K562 (cell line): ENCODE measurements around the gene ST6GAL1.

Source experiments
- EP300 ChIP-seq: IDR thresholded peaks from 2 replicates; pipeline ENCODE4 v1.6.1; 2012; ENCODE audit warnings: low read length, improper control_type of control experiment
- POLR2AphosphoS5 ChIP-seq: IDR thresholded peaks from 2 replicates; pipeline ENCODE4 v1.6.1; 2011; ENCODE audit warnings: mild to moderate bottlenecking, low read depth, low read length, moderate library complexity; ENCODE audit not compliant: control insufficient read depth, insufficient read depth
- ZNF124 ChIP-seq: sonication (generic); formaldehyde crosslinking; IDR thresholded peaks from 2 replicates; pipeline ENCODE4 v1.8.1; 2022; ENCODE audit warnings: missing genetic modification reagents
- ZNF274 ChIP-seq: IDR thresholded peaks from 2 replicates; pipeline ENCODE4 v1.6.1; 2011; ENCODE audit warnings: low read depth, mild to moderate bottlenecking, low read length, moderate library complexity, borderline replicate concordance
- TF ChIP-seq, protein P1 (sequence below): fragments of 450-650 bp; formaldehyde crosslinking; IDR thresholded peaks from 2 replicates; pipeline ENCODE4 v1.4.0; 2020; ENCODE audit warnings: mild to moderate bottlenecking, moderate library complexity

DNA sequence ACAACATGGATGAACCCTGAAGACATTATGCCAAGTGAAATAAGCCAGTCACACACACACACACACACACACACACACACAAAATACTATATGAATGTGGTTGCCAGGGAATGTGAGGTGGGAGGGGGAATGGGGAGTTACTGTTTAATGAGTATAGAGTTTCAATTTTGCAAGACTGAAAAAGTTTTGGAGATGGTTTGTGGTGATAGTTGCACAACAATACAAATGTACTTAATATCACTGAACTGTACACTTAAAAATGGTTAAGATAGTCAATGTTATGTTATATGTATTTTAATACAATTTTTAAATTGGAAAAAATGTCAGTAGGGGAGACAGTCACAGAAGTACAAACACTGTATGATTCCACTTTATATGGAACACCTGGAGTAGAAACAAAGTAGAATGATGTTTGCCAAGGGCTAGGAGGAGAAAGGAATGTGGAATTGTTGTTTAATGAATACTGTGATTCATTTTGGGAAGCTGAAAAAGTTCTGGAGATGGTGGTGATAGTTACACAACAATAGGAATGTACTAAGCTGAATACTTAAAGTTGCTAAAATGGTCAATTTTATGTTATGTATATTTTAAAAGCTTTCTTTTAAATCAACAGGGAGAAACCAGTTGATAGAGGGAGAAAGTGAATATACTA, 132.3 kb downstream of the ST6GAL1 start:
- TF ChIP-seq ZNF124 (CRISPR knock-in tag) (no peak), ZNF274 (no peak), POLR2AphosphoS5 (no peak), EP300 (no peak)
- TF ChIP-seq, protein P1, sequence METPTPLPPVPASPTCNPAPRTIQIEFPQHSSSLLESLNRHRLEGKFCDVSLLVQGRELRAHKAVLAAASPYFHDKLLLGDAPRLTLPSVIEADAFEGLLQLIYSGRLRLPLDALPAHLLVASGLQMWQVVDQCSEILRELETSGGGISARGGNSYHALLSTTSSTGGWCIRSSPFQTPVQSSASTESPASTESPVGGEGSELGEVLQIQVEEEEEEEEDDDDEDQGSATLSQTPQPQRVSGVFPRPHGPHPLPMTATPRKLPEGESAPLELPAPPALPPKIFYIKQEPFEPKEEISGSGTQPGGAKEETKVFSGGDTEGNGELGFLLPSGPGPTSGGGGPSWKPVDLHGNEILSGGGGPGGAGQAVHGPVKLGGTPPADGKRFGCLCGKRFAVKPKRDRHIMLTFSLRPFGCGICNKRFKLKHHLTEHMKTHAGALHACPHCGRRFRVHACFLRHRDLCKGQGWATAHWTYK (CRISPR knock-in tag) = no peak
